HepG2 (cell line): ENCODE data around the gene ARFGEF3. TPM values are rescaled to one million over a fixed set of nuclear protein-coding genes. Genes with fewer than 3 reads are reported as not detected.

Experiments
- BATF2 ChIP-seq: sonication (generic); formaldehyde crosslinking; IDR thresholded peaks from 2 replicates; pipeline ENCODE4 v1.8.0; 2022; ENCODE audit warnings: mild to moderate bottlenecking, missing genetic modification reagents, moderate library complexity
- ETV5 ChIP-seq: IDR thresholded peaks from 2 replicates; pipeline ENCODE4 v1.6.1; 2018; ENCODE audit warnings: missing biosample characterization, missing genetic modification reagents, inconsistent platforms, borderline replicate concordance
- FOSL1 ChIP-seq: sonication (generic); formaldehyde crosslinking; IDR thresholded peaks from 2 replicates; pipeline ENCODE4 v1.9.0; 2021; ENCODE audit warnings: missing genetic modification reagents, borderline replicate concordance
- FOXP1 ChIP-seq, 2 experiments: fragments of 450-650 bp in 1 of 2; IDR thresholded peaks; 2 replicates each; pipeline ENCODE4 v1.6.1; 2017 to 2018; ENCODE audit warnings: antibody characterized with exemption in 1 of 2
- HNRNPLL ChIP-seq: fragments of 200-400 bp; formaldehyde crosslinking; IDR thresholded peaks from 2 replicates; pipeline ENCODE4 v1.6.1; 2017; ENCODE audit warnings: mild to moderate bottlenecking, low read depth, low read length; ENCODE audit not compliant: poor library complexity, severe bottlenecking
- MLLT10 ChIP-seq: sonication (generic); formaldehyde crosslinking; IDR thresholded peaks from 2 replicates; pipeline ENCODE4 v1.4.0; 2020; ENCODE audit warnings: missing genetic modification reagents
- NFIC ChIP-seq: IDR thresholded peaks from 2 replicates; pipeline ENCODE4 v1.6.1; 2012; ENCODE audit warnings: mild to moderate bottlenecking, low read length, inconsistent platforms
- PAX8 ChIP-seq: sonication (generic); formaldehyde crosslinking; IDR thresholded peaks from 2 replicates; pipeline ENCODE4 v1.8.0; 2022; ENCODE audit warnings: mild to moderate bottlenecking, missing genetic modification reagents, borderline replicate concordance
- PPARG ChIP-seq: conservative IDR thresholded peaks from 2 replicates; pipeline ENCODE4 v1.6.1; 2016; ENCODE audit warnings: missing biosample characterization, missing genetic modification reagents
- RBAK ChIP-seq: sonication (generic); formaldehyde crosslinking; IDR thresholded peaks from 2 replicates; pipeline ENCODE4 v1.5.1; 2020; ENCODE audit warnings: mild to moderate bottlenecking, missing genetic modification reagents
- SOX5 ChIP-seq: IDR thresholded peaks from 2 replicates; pipeline ENCODE4 v1.6.1; 2016; ENCODE audit warnings: borderline replicate concordance
- SPEN ChIP-seq: sonication (generic); formaldehyde crosslinking; IDR thresholded peaks from 2 replicates; pipeline ENCODE4 v1.5.1; 2020; ENCODE audit warnings: low read depth, mild to moderate bottlenecking, missing genetic modification reagents
- TBL1XR1 ChIP-seq: fragments of 150-350 bp; IDR thresholded peaks from 2 replicates; pipeline ENCODE4 v1.6.1; 2014; ENCODE audit warnings: borderline replicate concordance, low read length; ENCODE audit not compliant: partially characterized antibody
- TEAD3 ChIP-seq: optimal IDR thresholded peaks from 2 replicates; pipeline ENCODE3; 2016; ENCODE audit warnings: borderline replicate concordance
- ZNF431 ChIP-seq: sonication (generic); formaldehyde crosslinking; IDR thresholded peaks from 2 replicates; pipeline ENCODE4 v1.9.0; 2022; ENCODE audit warnings: missing genetic modification reagents, low read depth, mild to moderate bottlenecking, borderline replicate concordance
- ZNF441 ChIP-seq: sonication (generic); formaldehyde crosslinking; IDR thresholded peaks from 2 replicates; pipeline ENCODE4 v1.7.0; 2021; ENCODE audit warnings: missing genetic modification reagents, borderline replicate concordance
- ZNF513 ChIP-seq: sonication (generic); formaldehyde crosslinking; conservative IDR thresholded peaks from 2 replicates; pipeline ENCODE4 v1.5.0; 2020; ENCODE audit warnings: missing genetic modification reagents
- ZNF547 ChIP-seq: sonication (generic); formaldehyde crosslinking; IDR thresholded peaks from 2 replicates; pipeline ENCODE4 v1.5.1; 2020; ENCODE audit warnings: mild to moderate bottlenecking, missing genetic modification reagents
- ZNF562 ChIP-seq: sonication (generic); formaldehyde crosslinking; IDR thresholded peaks from 2 replicates; pipeline ENCODE4 v1.8.0; 2022; ENCODE audit warnings: missing genetic modification reagents, borderline replicate concordance
- ZNF850 ChIP-seq: sonication (generic); formaldehyde crosslinking; conservative IDR thresholded peaks from 2 replicates; pipeline ENCODE4 v1.9.0; 2021; ENCODE audit warnings: mild to moderate bottlenecking, missing genetic modification reagents
- ZNF879 ChIP-seq: sonication (generic); formaldehyde crosslinking; IDR thresholded peaks from 2 replicates; pipeline ENCODE4 v1.8.1; 2023; ENCODE audit warnings: missing genetic modification reagents
- polyA plus RNA-seq, 8 experiments: library from polyadenylated mRNA; depleted of rRNA in 3 of 8; stranded (reverse) in 7 of 8; unstranded in 1 of 8; fragments of >200 nt; fragmentation: Illumina TruSeq in 4 of 8; extraction: Trizol in 4 of 8; gene quantifications; 2 replicates each; pipeline versions ENCODE4 v1.2.1 to v1.2.3, GENCODE V29; 2011 to 2016; ENCODE audit warnings: low read depth in 4 of 8, missing spikeins in 1 of 8, mixed read lengths in 1 of 8; ENCODE audit not compliant: insufficient read depth in 1 of 8
- total RNA-seq, 5 experiments: library from RNA; depleted of rRNA; stranded (reverse); fragments of >200 nt; fragmentation: Illumina TruSeq; extraction: Trizol; gene quantifications; 2 replicates each; pipeline ENCODE4 v1.2.3, GENCODE V29; 2016; ENCODE audit warnings: low read depth in 1 of 5
- TF ChIP-seq, protein P1 (sequence below): IDR thresholded peaks from 2 replicates; pipeline ENCODE4 v1.6.1; 2016
- TF ChIP-seq, protein P2 (sequence below): sonication (generic); formaldehyde crosslinking; IDR thresholded peaks from 2 replicates; pipeline ENCODE4 v1.8.1; 2022; ENCODE audit warnings: low read depth, mild to moderate bottlenecking, missing genetic modification reagents
- TF ChIP-seq, protein P3 (sequence below): IDR thresholded peaks from 2 replicates; pipeline ENCODE4 v1.6.1; 2016; ENCODE audit warnings: missing compliant biosample characterization, missing genetic modification reagents, borderline replicate concordance

The ARFGEF3 gene
- total and polyA plus RNA-seq, 2 of the 13 experiments (the other 11 are each of a cell fraction or from before 2014, with no cell fraction given), result 0.60 to 2.6 TPM

DNA sequence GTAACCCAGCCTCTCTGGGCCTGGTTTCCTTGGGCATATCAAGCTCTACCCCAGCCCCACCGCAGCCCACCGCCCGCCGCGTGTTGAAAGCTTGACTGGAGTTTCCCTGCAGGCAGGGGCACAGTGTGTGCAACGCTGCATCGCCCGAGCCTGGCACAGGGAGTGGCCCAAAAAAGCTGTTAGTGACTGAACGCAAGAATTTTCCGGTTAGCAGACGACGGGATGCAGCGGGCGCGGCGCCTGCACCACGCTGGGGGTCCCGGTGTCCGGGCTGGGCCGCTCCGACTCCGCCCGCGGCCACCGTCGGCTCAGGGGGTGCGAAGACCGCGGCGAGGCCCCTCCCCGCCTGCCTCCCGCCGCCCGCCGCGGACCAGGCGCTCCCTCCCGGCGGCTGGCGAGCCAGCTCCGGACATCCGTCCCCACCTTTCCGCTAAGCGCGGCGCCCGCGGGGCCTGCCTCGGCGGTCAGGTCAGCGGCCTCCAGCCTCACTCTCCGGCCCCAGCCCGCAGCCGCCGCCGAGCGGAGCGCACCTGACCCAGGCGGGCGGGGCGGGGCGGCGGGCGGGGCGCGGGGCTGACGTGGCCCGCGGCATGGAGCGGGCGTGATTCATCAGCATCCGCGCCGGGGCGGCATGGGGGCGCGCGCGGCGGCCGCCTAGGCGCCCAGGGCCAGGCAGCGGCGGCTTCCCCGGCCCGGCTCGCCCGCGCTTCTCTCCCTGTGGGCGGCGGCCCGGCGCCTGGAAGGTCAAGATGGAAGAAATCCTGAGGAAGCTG lies at the start of gene ARFGEF3 (continued):
- TF ChIP-seq SPEN (CRISPR knock-in tag) (peak; percentile 33; the same call in 1 of the 2 replicates), ZNF850 (CRISPR knock-in tag) (no peak), ZNF513 (CRISPR knock-in tag) (no peak; the same call in 1 of the 2 replicates), TEAD3 (CRISPR knock-in tag) (no peak), TBL1XR1 (no peak), ETV5 (CRISPR knock-in tag) (no peak), BATF2 (CRISPR knock-in tag) (no peak), FOXP1 (IDR thresholded peaks at IDR 0.05) (no peak), FOXP1 (CRISPR knock-in tag; IDR thresholded peaks at IDR 0.05) (no peak), MLLT10 (CRISPR knock-in tag) (no peak), ZNF431 (peak; percentile 89), FOSL1 (no peak), HNRNPLL (peak; percentile 15), SOX5 (CRISPR knock-in tag) (no peak), ZNF441 (CRISPR knock-in tag) (peak; percentile 89), RBAK (CRISPR knock-in tag) (no peak), ZNF879 (CRISPR knock-in tag) (no peak), PPARG (CRISPR knock-in tag) (no peak), PAX8 (CRISPR knock-in tag) (0 out of 2 replicates have a peak, but pooled peaks have one; percentile 80), ZNF562 (CRISPR knock-in tag) (no peak), NFIC (no peak), ZNF547 (CRISPR knock-in tag) (peak; percentile 63)
- TF ChIP-seq, protein P1, sequence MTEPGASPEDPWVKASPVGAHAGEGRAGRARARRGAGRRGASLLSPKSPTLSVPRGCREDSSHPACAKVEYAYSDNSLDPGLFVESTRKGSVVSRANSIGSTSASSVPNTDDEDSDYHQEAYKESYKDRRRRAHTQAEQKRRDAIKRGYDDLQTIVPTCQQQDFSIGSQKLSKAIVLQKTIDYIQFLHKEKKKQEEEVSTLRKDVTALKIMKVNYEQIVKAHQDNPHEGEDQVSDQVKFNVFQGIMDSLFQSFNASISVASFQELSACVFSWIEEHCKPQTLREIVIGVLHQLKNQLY (CRISPR knock-in tag), result no peak
- TF ChIP-seq, protein P2, sequence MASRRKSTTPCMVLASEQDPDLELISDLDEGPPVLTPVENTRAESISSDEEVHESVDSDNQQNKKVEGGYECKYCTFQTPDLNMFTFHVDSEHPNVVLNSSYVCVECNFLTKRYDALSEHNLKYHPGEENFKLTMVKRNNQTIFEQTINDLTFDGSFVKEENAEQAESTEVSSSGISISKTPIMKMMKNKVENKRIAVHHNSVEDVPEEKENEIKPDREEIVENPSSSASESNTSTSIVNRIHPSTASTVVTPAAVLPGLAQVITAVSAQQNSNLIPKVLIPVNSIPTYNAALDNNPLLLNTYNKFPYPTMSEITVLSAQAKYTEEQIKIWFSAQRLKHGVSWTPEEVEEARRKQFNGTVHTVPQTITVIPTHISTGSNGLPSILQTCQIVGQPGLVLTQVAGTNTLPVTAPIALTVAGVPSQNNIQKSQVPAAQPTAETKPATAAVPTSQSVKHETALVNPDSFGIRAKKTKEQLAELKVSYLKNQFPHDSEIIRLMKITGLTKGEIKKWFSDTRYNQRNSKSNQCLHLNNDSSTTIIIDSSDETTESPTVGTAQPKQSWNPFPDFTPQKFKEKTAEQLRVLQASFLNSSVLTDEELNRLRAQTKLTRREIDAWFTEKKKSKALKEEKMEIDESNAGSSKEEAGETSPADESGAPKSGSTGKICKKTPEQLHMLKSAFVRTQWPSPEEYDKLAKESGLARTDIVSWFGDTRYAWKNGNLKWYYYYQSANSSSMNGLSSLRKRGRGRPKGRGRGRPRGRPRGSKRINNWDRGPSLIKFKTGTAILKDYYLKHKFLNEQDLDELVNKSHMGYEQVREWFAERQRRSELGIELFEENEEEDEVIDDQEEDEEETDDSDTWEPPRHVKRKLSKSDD (CRISPR knock-in tag), result peak; percentile 68; the same call in 1 of the 2 replicates
- TF ChIP-seq, protein P3, sequence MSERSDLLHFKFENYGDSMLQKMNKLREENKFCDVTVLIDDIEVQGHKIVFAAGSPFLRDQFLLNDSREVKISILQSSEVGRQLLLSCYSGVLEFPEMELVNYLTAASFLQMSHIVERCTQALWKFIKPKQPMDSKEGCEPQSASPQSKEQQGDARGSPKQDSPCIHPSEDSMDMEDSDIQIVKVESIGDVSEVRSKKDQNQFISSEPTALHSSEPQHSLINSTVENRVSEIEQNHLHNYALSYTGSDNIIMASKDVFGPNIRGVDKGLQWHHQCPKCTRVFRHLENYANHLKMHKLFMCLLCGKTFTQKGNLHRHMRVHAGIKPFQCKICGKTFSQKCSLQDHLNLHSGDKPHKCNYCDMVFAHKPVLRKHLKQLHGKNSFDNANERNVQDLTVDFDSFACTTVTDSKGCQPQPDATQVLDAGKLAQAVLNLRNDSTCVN (CRISPR knock-in tag), result no peak
